GM15510 (cell line): ENCODE data around the gene CACNA2D1.

Experiments
- POLR2A ChIP-seq: IDR thresholded peaks from 3 replicates; pipeline ENCODE4 v1.6.1; 2011; ENCODE audit warnings: borderline replicate concordance; ENCODE audit not compliant: insufficient read length; ENCODE audit errors: extremely low read depth

Gene CACNA2D1

DNA sequence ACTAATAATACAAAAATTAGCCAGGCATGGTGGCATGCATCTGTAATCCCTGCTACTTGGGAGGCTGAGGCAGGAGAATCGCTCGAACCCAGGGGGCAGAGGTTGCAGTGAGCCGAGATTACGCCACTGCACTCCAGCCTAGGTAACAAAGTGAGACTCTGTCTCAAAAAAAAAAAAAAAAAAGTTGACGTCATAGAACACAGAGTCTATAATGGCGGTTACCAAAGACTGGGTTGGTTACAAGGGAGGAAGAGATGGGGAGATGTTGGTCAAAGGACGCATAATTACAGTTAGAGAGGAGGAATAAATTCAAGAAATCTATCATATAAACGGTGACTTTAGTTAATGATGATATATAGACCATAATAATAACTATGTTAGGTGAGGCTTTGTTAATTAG lies 364.1 kb downstream of the CACNA2D1 start:
- TF ChIP-seq POLR2A, result no peak

DNA sequence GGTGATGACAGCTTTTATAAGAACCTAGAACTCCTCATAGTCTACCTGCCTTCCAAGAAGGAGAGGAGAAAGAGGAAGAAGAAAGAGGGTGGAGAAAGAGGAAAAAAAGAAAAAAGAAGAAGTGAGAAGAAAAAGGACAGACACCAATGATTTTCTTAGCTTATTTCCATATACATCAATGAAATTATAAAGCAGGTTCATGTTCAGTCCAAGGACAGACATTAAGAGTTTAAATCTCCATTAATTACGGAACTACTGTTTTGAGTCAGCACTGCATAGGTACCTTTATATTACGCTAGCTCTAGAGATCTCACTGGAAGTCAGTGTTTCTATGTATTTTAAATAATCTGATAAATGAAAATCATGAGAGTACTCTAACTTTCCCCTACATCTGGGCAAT lies 364.8 kb downstream of the CACNA2D1 start:
- TF ChIP-seq POLR2A, result no peak

DNA sequence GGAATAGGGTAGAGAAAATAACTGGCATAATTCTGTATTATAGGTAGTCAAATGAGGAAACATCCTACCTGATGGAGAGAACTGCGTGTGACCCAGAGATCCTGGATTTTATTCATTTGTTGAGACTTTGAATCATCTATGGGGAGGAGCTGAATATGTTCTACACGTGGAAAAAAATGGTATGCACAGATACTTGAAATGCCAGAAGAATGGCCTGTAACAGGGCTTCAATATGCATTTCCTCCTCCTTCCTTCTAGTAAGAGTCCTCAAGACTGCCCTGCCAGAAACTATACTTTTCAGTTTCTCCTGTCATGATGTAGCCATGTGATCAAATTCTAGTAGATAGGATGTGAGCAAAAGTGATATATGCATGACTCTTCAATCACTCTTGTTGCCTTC lies 372.1 kb downstream of the CACNA2D1 start:
- no peak for TF ChIP-seq POLR2A

DNA sequence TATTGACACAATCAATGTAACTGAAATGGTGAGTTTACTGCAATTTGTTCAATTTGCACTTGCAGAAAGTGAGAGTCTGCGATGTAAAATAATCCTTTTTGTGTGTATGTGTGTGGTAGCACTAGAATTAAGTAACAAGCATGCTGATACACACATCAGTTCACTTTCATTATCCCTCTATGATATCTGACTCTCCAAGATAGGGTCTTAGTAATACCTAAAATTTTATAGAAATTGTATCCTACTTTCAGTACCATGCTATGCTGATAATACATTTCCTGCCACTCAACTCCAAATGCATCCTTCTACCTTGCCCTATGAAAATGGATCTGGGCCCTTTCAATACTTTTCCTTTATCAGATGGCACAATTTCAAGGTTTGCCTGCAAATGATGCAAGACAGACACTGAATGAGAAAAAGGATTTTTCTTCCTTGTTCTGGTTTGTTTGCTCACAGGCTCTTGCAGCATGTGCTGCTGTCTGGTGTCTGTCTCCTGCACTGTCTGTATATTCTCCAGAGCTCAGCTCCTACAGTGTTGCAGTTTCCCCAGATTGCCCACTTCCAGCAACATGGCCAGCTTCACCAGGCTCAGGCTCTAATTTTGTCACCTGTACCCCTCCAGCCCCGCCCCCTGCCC lies 375.8 kb downstream of the CACNA2D1 start:
- no peak for TF ChIP-seq POLR2A

DNA sequence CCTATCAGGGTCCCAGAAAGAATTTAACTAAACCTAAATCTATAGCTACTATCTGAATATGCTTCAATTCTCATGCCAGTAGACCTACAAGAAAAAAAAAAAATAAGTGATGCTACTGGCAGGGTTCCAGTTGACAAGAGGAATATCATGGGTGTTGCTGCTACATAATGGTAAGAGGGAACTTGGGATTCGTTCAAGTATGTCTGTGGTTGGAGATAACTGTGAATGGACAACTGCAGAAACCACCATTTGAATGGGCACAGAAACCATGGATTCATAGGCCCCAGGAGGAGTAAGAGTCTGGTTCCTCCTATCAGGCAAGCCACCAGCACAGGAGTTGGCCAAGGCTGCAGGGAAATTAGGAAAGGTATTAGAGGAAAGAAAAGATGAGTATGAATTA lies 386.1 kb downstream of the CACNA2D1 start:
- no peak for TF ChIP-seq POLR2A

DNA sequence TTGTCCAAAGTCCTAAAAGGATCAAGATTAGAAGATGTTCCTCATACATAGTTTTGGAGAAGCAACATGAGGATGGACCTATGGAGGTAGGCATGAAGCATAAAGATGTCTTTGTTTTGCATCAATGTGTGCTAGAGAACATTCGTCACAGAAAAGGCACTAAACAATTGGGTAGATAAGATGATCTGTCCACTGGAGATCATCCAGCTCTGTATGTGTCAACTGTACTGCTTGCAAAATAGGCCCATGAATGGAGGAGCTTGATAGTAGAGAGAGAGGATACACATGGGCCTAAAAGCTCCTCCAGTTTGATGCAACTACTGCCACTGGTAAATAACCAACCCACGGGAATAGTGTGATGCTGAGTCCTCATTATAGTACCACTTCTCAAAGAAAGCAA lies 387.3 kb downstream of the CACNA2D1 start:
- TF ChIP-seq POLR2A, result no peak

DNA sequence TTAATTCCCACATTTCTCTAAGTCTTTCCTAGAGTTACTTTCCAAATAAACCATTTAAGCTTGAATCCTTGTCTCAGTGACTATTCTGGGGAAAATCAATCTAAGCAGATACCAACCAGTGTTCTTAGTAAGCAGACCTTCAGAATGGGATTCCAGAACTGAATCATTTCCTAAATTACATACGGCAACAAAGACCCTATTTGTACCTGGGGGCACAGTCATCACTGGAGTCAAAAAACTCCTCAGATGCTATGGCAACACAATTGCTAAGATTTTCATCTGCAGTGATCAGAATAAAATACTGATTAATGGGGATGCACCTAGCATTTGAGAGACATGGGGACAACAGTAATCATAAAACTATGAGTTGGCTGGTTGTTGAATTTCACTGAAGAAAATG lies 389.0 kb downstream of the CACNA2D1 start:
- no peak for TF ChIP-seq POLR2A

DNA sequence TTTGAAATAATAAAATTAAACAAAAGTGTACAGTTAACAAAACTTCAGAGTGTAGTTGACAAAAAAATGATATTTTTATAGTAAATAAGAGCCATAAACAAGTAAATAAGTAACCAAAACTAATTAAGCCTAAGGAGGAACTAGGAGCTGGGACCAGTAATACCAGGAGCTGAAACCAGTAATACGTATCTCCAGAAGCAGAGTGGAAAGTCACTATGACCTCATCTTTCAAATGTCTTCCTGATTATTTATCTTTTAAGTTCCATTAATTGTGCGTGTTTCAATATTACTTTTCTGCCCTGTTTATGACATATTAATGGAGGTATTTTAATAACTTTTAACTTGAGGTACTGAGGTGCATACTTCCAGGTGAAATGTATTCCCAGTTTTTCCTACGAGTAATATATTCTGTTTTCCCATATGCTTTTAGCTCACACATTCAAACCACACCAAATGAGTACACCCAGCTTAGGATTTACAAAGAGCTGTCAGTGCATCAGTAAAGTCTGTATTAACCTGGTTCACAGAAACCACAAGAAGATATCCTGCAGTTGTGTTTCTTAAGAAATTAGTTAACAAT lies 390.0 kb downstream of the CACNA2D1 start:
- TF ChIP-seq POLR2A, result no peak

DNA sequence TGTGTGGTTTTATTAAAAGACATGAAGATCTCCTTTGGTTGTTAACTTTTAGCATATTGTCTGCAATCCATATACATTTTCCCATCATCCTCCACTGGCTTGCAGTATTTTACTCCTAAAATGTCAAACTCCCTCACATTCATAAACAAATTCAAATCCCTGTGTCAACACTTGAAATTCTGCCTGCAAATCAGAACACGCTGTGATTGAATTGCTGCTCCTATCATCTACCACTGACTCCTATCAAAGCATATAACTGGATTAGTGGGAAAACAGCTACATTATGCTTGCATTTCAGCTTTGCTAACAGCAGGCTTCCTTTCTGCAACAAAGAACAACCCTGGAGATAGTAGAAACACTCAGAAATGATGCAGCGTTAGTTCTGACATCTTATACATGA lies 392.0 kb downstream of the CACNA2D1 start:
- no peak for TF ChIP-seq POLR2A

DNA sequence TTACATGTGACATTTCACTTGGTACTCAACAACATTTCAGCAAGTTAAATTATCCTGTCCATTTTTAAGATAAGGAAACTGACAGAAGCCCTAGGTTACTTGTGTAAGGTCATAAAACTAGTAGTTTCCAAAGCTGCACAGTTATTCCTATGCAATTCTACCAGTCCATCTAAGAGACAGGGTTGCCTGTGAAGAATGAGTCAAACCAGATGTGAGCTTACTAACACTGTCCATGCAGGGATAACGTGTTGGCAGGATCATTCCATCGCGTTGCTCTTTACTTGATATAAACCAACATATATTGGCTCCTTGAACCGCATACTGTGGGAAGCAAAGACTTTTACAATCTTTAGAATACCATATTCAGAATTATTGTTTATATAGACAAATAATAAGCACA lies 392.8 kb downstream of the CACNA2D1 start:
- no peak for TF ChIP-seq POLR2A

DNA sequence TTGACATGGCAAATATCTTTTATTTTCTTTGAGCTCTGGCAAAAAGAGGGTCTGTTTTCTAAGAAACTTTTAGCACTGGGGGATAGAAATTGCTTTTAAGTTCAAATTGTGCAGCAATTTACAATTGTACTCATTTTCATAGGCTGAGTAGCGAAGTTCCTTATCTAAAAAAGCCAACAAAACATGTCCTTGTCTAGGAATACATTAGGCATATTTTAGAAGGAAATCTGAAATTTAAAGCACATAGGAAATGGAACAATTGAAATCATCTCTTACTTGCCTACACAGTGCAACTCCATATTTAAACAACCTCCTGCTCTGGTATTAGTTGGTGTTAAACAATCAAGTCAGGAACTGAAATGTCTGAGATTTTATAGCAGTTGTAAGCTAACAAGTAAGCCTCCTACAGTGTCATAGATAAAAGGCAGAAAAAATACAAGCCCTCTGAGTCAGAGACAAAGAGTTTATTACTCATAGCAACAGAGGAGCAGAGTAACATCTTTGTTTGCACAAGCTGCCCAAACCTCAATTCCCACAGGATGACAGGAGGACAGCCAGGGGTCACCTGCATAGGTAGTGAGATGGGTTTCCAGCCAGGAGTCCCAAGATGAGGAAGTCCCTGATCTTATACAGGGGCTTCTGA lies 393.6 kb downstream of the CACNA2D1 start:
- TF ChIP-seq POLR2A, result no peak

DNA sequence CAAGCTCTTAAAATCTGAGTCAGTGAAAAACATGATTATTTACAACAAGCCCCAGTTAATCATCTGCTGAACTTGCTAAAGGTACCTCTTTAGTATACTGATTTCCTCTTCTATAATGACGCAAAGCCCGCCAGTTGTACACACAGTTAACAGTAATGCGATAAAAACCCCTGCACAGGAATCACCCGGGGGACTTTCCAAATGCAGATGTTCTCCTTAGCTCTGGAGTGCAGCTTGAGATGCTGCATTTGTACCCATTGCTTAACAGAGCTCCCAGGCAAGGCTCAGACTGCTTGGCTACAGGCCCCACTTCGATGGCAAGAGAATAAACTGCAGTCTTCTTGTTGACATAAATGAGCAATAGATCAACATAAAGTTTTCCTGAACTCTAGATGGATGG lies 394.1 kb downstream of the CACNA2D1 start:
- no peak for TF ChIP-seq POLR2A

DNA sequence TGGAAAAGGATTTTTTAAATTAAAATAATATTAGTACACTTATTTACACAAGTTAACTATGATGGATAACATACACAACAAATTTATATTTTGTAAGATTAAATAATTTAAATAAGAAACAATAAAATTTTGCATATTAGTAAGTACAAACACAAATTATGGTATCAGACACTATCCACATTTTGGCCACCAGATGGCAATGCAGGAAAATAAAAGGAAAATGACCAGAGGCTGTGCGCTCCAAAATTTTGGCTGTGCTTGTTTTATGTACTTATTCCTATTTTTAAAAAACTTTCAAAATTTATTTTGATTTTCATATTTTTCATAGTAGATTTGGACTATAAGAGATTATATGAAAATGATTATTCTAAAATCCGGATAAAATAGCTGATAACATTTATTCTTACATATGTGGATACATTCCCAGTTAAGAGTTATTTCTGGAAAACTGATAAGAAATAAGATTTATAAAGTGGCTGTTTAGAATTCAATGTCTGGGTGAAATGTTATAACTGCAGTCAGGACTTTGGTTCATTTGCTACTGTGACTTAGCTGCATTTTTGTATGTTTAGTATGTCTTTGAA lies 399.0 kb downstream of the CACNA2D1 start:
- TF ChIP-seq POLR2A, result no peak

DNA sequence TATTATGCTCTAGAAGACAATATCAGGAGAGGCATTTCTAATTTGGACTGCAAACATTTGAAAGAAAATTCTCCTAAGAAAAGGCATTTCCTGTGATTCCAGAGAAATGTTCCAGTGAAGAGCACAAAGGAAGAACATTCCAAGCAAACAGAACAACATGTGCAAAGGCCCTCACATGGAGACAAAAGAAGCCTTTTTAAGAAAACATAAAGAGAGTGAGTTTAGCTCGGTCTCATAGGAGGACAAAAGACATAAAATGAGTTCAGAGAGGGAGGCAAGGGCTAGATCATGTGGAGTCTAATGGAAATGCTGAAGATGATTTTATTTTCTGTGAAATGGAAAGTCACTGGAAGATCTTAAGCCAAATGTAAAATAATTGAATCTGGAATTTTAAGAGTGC lies 404.0 kb downstream of the CACNA2D1 start:
- no peak for TF ChIP-seq POLR2A

DNA sequence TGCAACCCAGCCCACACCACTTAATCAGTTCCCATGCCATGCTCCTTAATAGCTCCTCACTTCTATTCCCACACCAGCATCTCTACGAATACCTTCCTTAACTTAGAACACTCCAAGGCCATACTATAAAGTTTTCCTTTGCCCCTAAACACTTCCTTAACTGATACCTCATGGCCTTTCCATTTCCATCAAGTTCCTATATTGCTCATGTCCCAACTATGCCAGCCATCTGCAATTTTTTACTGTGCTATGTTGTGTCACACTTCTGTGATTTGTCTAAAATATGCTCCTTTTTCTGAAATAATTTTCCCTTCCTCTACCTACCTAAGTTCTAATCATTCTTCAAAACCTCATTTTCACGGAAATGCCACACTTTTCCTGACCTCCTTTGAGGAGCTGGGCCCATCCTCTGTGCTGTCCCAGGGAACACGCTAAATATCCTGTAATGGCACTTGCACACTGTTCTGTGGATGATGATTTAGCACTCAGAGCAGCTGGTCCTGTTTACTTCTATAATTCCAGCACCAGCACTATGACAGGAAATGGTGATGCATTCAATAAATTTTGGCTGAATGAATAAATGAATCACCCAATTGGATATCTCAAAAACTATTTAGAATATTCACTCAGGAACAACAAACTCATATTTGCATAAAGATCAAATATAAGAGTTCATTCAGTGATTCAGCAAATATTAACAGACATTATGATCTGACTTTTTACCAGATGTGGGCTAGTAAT lies 407.3 kb downstream of the CACNA2D1 start:
- TF ChIP-seq POLR2A, result no peak
